ENCODE results near the gene ANGPTL2.
A peak's percentile ranks its signal among the peaks of the same experiment; 100 is the strongest.
"Not testable (repeated sequence)": the region's sequence is repeated elsewhere in the genome, so short reads cannot be mapped to it uniquely, and the experiment has no call there.

The ANGPTL2 gene

GRCh38 chr9:127155314-127155960 lies 33.0 kb upstream of the ANGPTL2 start:
- DNase-seq (ENCODE audit: low read depth in 3 of 3): no peak

- peak in 1 of 3 donors; percentile 6 for DNase-seq (ENCODE audit: low read depth in 3 of 3)
Measured at GRCh38 chr9:127154390-127155191, 32.2 kb upstream of the ANGPTL2 start.

- no peak for DNase-seq (ENCODE audit: low read depth in 3 of 3)
Measured at GRCh38 chr9:127154003-127154389, 31.6 kb upstream of the ANGPTL2 start.

- DNase-seq (ENCODE audit: low read depth in 3 of 3): no peak
Measured at GRCh38 chr9:127153501-127153900, 31.1 kb upstream of the ANGPTL2 start.

- no peak for DNase-seq (ENCODE audit: low read depth in 3 of 3)
Measured at GRCh38 chr9:127149463-127150390, 27.3 kb upstream of the ANGPTL2 start.

- no peak for DNase-seq (ENCODE audit: low read depth in 3 of 3)
Measured at GRCh38 chr9:127149010-127149409, 26.6 kb upstream of the ANGPTL2 start.

GRCh38 chr9:127148014-127148413 lies 25.6 kb upstream of the ANGPTL2 start:
- DNase-seq (ENCODE audit: low read depth in 3 of 3): no peak

- no peak for DNase-seq (ENCODE audit: low read depth in 3 of 3)
Measured at GRCh38 chr9:127147251-127147650, 24.8 kb upstream of the ANGPTL2 start.

- not testable (repeated sequence) for DNase-seq (ENCODE audit: low read depth in 3 of 3)
Measured at GRCh38 chr9:127146841-127147240, 24.4 kb upstream of the ANGPTL2 start.

GRCh38 chr9:127144670-127145445 lies 22.4 kb upstream of the ANGPTL2 start:
- DNase-seq (ENCODE audit: low read depth in 3 of 3): no peak

GRCh38 chr9:127143920-127144465 lies 21.6 kb upstream of the ANGPTL2 start:
- DNase-seq (ENCODE audit: low read depth in 3 of 3): no peak

GRCh38 chr9:127142931-127143464 lies 20.6 kb upstream of the ANGPTL2 start:
- DNase-seq (ENCODE audit: low read depth in 3 of 3): no peak

GRCh38 chr9:127142291-127142690 lies 19.9 kb upstream of the ANGPTL2 start:
- no peak for DNase-seq (ENCODE audit: low read depth in 3 of 3)

GRCh38 chr9:127140842-127141675 lies 18.6 kb upstream of the ANGPTL2 start:
- DNase-seq (ENCODE audit: low read depth in 3 of 3): no peak

GRCh38 chr9:127140181-127140580 lies 17.7 kb upstream of the ANGPTL2 start:
- no peak for DNase-seq (ENCODE audit: low read depth in 3 of 3)

- DNase-seq (ENCODE audit: low read depth in 3 of 3): no peak
Measured at GRCh38 chr9:127139775-127140174, 17.3 kb upstream of the ANGPTL2 start.

- no peak for DNase-seq (ENCODE audit: low read depth in 3 of 3)
Measured at GRCh38 chr9:127139071-127139731, 16.8 kb upstream of the ANGPTL2 start.

- no peak for DNase-seq (ENCODE audit: low read depth in 3 of 3)
Measured at GRCh38 chr9:127138444-127138843, 16.0 kb upstream of the ANGPTL2 start.

- no peak for DNase-seq (ENCODE audit: low read depth in 3 of 3)
Measured at GRCh38 chr9:127137640-127138360, 15.4 kb upstream of the ANGPTL2 start.
